HL-60 (cell line): Measurements from ENCODE around the gene FRMD8.

ENCODE experiments used
- DNase-seq, 2 experiments: peaks; one replicate each; pipeline ENCODE4 v3.0.0-alpha.2; 2010 to 2020; ENCODE audit warnings: low read depth in 1 of 2, low spot score in 1 of 2
- H3K27ac ChIP-seq: fragments of 250-450 bp; sonication (Bioruptor Pico); replicated peaks from 2 replicates; pipeline ENCODE4 v1.5.1; 2020; ENCODE audit warnings: mild to moderate bottlenecking, moderate library complexity
- H3K27me3 ChIP-seq: fragments of 250-450 bp; sonication (Bioruptor Pico); 2 replicates; pipeline ENCODE4 v1.5.1; 2021; ENCODE audit warnings: mild to moderate bottlenecking, moderate library complexity; ENCODE audit not compliant: insufficient read depth, poor library complexity, severe bottlenecking
- H3K4me3 ChIP-seq: replicated peaks from 2 replicates; pipeline ENCODE4 v1.5.1; 2011; ENCODE audit warnings: mild to moderate bottlenecking, control low read depth, low read length; ENCODE audit not compliant: insufficient read depth
- CTCF ChIP-seq: IDR thresholded peaks from one replicate; pipeline ENCODE4 v1.5.1; 2011; ENCODE audit warnings: low read length, control low read depth, inconsistent platforms; ENCODE audit not compliant: insufficient read depth
- GABPA ChIP-seq: IDR thresholded peaks from 2 replicates; pipeline ENCODE4 v1.6.1; 2012; ENCODE audit warnings: low read depth
- POLR2AphosphoS5 ChIP-seq: IDR thresholded peaks from 2 replicates; pipeline ENCODE4 v1.6.1; 2012; ENCODE audit warnings: low read depth
- REST ChIP-seq: IDR thresholded peaks from 2 replicates; pipeline ENCODE4 v1.6.1; 2012; ENCODE audit warnings: low read depth; ENCODE audit not compliant: insufficient replicate concordance
- SPI1 ChIP-seq: IDR thresholded peaks from 2 replicates; pipeline ENCODE4 v1.6.1; 2012; ENCODE audit warnings: low read depth, mild to moderate bottlenecking, borderline replicate concordance

Gene FRMD8

GRCh38 chr11:65399249-65399648 is 12.8 kb downstream of the FRMD8 start:
- no peak for TF ChIP-seq CTCF
- TF ChIP-seq POLR2AphosphoS5, result no peak
- TF ChIP-seq SPI1, result no peak
- no peak for TF ChIP-seq GABPA
- no peak for TF ChIP-seq REST
- no peak for DNase-seq
- H3K4me3 ChIP-seq, result no peak overlapping the region
- H3K27ac ChIP-seq, result no peak overlapping the region
- H3K27me3 ChIP-seq, result no peaks in the 10 kb centered on the region

- Histone ChIP-seq H3K27me3 (no peaks in the 10 kb centered on the region), H3K27ac (no peak overlapping the region), H3K4me3 (no peak overlapping the region)
- DNase-seq, result no peak
- TF ChIP-seq POLR2AphosphoS5 (no peak), REST (no peak), CTCF (no peak), GABPA (no peak), SPI1 (no peak)
Observed at GRCh38 chr11:65399845-65400244, 13.4 kb downstream of the FRMD8 start.

- no peak for DNase-seq
- Histone ChIP-seq H3K27me3 (no peaks in the 10 kb centered on the region), H3K4me3 (no peak overlapping the region), H3K27ac (no peak overlapping the region)
- TF ChIP-seq GABPA (no peak), CTCF (no peak), POLR2AphosphoS5 (no peak), REST (no peak), SPI1 (no peak)
Observed at GRCh38 chr11:65400307-65401072, 14.1 kb downstream of the FRMD8 start.
